Measurements from ENCODE around the gene SPIRE2. TPM values are rescaled to one million over a fixed set of nuclear protein-coding genes. Genes with fewer than 3 reads are reported as not detected.

The SPIRE2 gene
- total RNA-seq, 1 donor from 2014 or later = 17.1 TPM

DNA sequence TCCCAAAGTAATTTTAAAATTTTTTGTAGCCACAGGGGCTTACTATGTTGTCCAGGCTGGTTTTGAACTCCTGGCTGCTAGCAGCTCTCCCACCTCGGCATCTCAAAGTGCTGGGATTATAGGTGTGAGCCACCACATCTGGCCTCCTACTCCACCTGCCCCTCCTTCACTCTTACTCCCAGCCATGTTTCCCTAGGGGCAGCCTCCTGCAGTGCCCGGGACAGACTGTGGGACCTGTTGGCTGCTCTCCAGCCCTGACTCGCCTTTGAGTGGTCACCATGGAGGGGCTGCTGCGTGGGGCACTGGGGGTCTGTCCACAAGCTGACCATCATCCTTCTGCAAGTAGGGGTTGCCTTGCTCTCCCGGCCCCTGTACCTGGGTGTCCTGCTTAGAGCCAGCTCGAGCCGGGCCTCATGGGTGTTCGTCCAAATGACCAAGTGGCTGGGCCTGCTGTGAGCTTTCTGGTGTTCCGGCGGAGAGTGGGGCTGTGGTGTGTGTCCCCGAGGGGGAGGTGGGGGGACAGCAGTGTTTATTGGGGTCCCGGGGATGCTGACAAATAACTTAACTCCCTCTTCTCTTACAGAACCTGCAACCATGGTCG is 16.6 kb downstream of the SPIRE2 start:
- no peaks in the 10 kb centered on the region for H3K4me1 Mint-ChIP-seq (ENCODE audit: unreplicated experiment)
- no peaks in the 10 kb centered on the region for H3K9me3 Mint-ChIP-seq
- H3K4me3 Mint-ChIP-seq = no peak overlapping the region
- H3K27ac Mint-ChIP-seq = no peak overlapping the region
- H3K27me3 Mint-ChIP-seq = no peaks in the 10 kb centered on the region
- TF ChIP-seq, protein P1, sequence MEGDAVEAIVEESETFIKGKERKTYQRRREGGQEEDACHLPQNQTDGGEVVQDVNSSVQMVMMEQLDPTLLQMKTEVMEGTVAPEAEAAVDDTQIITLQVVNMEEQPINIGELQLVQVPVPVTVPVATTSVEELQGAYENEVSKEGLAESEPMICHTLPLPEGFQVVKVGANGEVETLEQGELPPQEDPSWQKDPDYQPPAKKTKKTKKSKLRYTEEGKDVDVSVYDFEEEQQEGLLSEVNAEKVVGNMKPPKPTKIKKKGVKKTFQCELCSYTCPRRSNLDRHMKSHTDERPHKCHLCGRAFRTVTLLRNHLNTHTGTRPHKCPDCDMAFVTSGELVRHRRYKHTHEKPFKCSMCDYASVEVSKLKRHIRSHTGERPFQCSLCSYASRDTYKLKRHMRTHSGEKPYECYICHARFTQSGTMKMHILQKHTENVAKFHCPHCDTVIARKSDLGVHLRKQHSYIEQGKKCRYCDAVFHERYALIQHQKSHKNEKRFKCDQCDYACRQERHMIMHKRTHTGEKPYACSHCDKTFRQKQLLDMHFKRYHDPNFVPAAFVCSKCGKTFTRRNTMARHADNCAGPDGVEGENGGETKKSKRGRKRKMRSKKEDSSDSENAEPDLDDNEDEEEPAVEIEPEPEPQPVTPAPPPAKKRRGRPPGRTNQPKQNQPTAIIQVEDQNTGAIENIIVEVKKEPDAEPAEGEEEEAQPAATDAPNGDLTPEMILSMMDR (conservative IDR thresholded peaks at IDR 0.05) = no peak
- DNase-seq (ENCODE audit: extremely low spot score, unreplicated experiment) = no peak
- no peaks in the 10 kb centered on the region for H3K36me3 Mint-ChIP-seq

DNA sequence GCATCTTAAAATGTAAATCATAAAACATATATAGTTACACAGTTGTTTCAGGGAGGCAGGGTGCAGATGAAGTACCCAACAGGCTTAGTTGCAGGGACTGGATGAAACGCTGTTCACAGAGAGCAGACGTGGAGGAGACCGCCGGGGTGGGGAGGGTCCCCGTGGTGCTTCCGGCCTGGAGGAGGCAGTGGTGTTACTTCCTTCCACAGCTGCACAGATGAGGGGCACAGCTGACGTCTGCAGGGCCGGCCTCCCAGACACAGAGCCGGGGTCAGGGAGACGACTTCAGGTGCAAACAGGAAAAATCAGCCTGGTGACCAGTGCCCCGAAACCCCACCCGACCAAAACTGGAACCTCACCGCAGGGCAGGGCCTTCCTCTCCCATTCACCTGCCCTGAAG is 17.1 kb downstream of the SPIRE2 start:
- Mint-ChIP-seq H3K4me1 (ENCODE audit: unreplicated experiment) (no peaks in the 10 kb centered on the region), H3K27ac (no peak overlapping the region), H3K27me3 (no peaks in the 10 kb centered on the region), H3K9me3 (no peaks in the 10 kb centered on the region), H3K4me3 (no peak overlapping the region), H3K36me3 (no peaks in the 10 kb centered on the region)
- TF ChIP-seq, protein P1 (conservative IDR thresholded peaks at IDR 0.05) = no peak
- no peak for DNase-seq (ENCODE audit: extremely low spot score, unreplicated experiment)

DNA sequence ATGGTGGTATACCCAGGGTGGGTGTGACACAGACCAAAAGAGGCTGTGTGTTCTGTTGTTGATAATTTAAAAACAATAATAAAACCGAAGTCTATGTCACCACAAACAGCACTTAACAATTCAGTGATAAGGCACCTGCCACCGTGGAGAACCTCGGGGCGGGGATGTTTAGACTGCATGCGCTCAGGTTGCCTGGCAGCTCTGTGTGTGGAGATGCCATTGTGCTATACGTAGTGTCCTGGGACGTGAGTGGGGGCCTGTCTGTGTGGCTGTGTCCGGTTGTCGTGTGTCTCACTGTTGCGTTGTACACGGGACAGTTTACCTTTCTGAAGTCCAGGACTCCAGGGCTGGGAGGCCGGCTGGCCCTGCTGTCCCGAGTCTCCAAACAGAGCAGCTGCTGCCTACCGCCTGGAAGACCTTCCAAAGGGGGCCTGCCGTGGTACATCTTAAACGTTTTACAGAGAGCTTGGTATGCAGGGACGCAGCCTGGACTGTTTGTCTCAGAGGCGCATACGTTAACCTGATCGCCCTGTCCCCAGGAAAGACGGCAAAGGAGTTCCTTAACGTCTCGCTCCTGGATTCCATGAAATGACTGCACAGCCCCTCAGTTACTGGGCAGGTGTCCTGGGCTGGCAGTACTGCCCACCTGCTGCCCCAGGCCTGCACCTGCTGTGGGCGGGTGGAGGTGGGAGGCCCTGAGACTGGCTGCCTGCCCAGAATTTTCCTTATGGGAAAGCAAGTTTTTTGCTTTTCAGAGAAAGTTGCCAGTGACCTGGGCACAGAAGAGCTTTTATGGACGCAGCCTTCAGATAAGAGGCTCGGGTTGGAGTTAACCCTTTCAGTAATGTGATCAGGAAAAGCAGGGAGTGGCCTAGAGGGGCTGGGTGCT is 19.0 kb downstream of the SPIRE2 start:
- TF ChIP-seq, protein P1 (conservative IDR thresholded peaks at IDR 0.05) = no peak
- H3K4me3 Mint-ChIP-seq = no peak overlapping the region
- DNase-seq (ENCODE audit: extremely low spot score, unreplicated experiment) = no peak
- no peaks in the 10 kb centered on the region for H3K9me3 Mint-ChIP-seq
- H3K27me3 Mint-ChIP-seq = no peaks in the 10 kb centered on the region
- no peaks in the 10 kb centered on the region for H3K4me1 Mint-ChIP-seq (ENCODE audit: unreplicated experiment)
- H3K27ac Mint-ChIP-seq = peak overlapping the region; percentile 23
- H3K36me3 Mint-ChIP-seq = no peaks in the 10 kb centered on the region

DNA sequence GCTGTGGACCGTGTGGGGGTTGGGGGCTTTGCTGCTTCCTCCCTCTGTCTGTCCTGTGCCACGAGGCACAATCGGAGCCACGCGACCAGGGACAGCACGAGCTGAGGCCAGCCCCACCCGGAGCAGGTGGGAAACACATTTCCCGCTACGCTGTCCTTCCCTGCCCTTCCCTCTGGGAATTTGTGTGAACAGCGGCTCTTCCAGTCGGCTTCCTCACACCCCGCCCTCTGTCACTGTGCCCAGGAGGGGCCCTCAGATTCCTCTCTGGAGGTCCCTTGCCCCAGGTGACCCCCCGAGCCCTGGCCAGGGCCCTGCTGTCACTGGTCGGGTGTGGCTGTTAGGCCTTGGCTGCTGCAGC is 19.6 kb downstream of the SPIRE2 start:
- no peak overlapping the region for H3K4me3 Mint-ChIP-seq
- H3K9me3 Mint-ChIP-seq = no peaks in the 10 kb centered on the region
- no peaks in the 10 kb centered on the region for H3K27me3 Mint-ChIP-seq
- H3K36me3 Mint-ChIP-seq = no peaks in the 10 kb centered on the region
- TF ChIP-seq, protein P1 (conservative IDR thresholded peaks at IDR 0.05) = no peak
- no peaks in the 10 kb centered on the region for H3K4me1 Mint-ChIP-seq (ENCODE audit: unreplicated experiment)
- no peak for DNase-seq (ENCODE audit: extremely low spot score, unreplicated experiment)
- H3K27ac Mint-ChIP-seq = no peak overlapping the region

DNA sequence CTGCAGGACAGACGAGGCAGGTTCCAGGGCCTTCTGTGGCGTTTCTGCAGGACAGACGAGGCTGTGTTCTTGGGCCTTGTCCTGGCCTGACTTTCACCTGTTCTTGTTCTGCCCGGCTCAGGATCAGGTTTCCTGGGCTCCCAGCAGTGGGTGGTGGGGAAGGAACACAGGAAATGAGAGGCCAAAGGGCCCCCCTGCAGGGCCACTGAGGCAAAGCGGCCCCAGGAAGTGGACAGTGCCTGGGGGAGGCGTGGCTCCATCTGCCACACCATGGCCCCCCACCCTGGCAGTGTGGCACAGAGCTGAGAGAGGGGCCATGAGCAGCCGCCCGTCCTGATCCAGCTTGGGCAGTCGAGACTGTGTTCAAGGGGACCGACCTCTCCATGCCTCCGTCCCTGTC is 20.7 kb downstream of the SPIRE2 start:
- DNase-seq (ENCODE audit: extremely low spot score, unreplicated experiment) = no peak
- no peak overlapping the region for H3K4me3 Mint-ChIP-seq
- H3K27me3 Mint-ChIP-seq = no peaks in the 10 kb centered on the region
- H3K27ac Mint-ChIP-seq = no peak overlapping the region
- TF ChIP-seq, protein P1 (conservative IDR thresholded peaks at IDR 0.05) = no peak
- no peaks in the 10 kb centered on the region for H3K36me3 Mint-ChIP-seq
- no peaks in the 10 kb centered on the region for H3K4me1 Mint-ChIP-seq (ENCODE audit: unreplicated experiment)
- no peaks in the 10 kb centered on the region for H3K9me3 Mint-ChIP-seq

All from type B pancreatic cell (in vitro differentiated cells).